Islet of Langerhans (tissue), 1 donor: Measurements from ENCODE around the gene PROSER3.
A peak's percentile ranks its signal among the peaks of the same experiment; 100 is the strongest.
"Not testable (repeated sequence)": the region's sequence is repeated elsewhere in the genome, so short reads cannot be mapped to it uniquely, and the experiment has no call there.

Experiments
- FAIRE-seq: peaks from one replicate; lab custom pipeline; 2011; peaks lifted over from hg19 to GRCh38; lab: Jason Lieb, UNC

The PROSER3 gene

GRCh38 chr19:35755131-35755549 lies 2.8 kb upstream of the PROSER3 start:
- FAIRE-seq, result no peak

GRCh38 chr19:35755550-35756376 lies 2.2 kb upstream of the PROSER3 start:
- FAIRE-seq, result no peak

- FAIRE-seq, result no peak
These were observed 1.4 kb upstream of the PROSER3 start, which contains the start of gene HSPB6 for GRCh38 chr19:35756377-35757230. TSS of gene HSPB6 (minus strand) at chr19:35757029. CDS start at chr19:35757008, 21 bp downstream.

GRCh38 chr19:35757231-35757748 lies 686 bp upstream of the PROSER3 start:
- FAIRE-seq, result no peak

- no peak for FAIRE-seq
These were observed 1.7 kb downstream of the PROSER3 start for GRCh38 chr19:35759697-35760096.

GRCh38 chr19:35760711-35761349 lies 2.9 kb downstream of the PROSER3 start:
- no peak for FAIRE-seq

GRCh38 chr19:35764432-35765315 lies 6.7 kb downstream of the PROSER3 start:
- FAIRE-seq, result no peak

GRCh38 chr19:35766571-35767104 lies 8.7 kb downstream of the PROSER3 start:
- FAIRE-seq, result no peak

- FAIRE-seq, result no peak
These were observed 9.5 kb downstream of the PROSER3 start for GRCh38 chr19:35767288-35768081.

GRCh38 chr19:35768082-35768421 lies 10.1 kb downstream of the PROSER3 start:
- no peak for FAIRE-seq

- FAIRE-seq, result not testable (repeated sequence)
These were observed 14.4 kb downstream of the PROSER3 start for GRCh38 chr19:35772362-35772761.

GRCh38 chr19:35773020-35773806 lies 15.2 kb downstream of the PROSER3 start:
- FAIRE-seq, result no peak

GRCh38 chr19:35774274-35775045 lies 16.5 kb downstream of the PROSER3 start:
- no peak for FAIRE-seq

GRCh38 chr19:35775046-35775297 lies 17.0 kb downstream of the PROSER3 start:
- no peak for FAIRE-seq

GRCh38 chr19:35775298-35776101 lies 17.5 kb downstream of the PROSER3 start, which contains the start of gene ARHGAP33:
TSS of gene ARHGAP33 (plus strand) at chr19:35775564. CDS start at chr19:35775659, 95 bp downstream.
- FAIRE-seq, result peak; percentile 13

- FAIRE-seq, result no peak
These were observed 18.3 kb downstream of the PROSER3 start for GRCh38 chr19:35776102-35776788.

GRCh38 chr19:35777086-35777841 lies 19.3 kb downstream of the PROSER3 start:
- FAIRE-seq, result no peak
